HG03135 (cell line): ENCODE data around the gene PAGR1.
"Not testable (repeated sequence)": the region's sequence is repeated elsewhere in the genome, so short reads cannot be mapped to it uniquely, and the experiment has no call there.

Experiments used
- ATAC-seq: cut with Tn5 transposase; IDR thresholded peaks from one replicate; pipeline ENCODE4 v1.9.1; 2021; ENCODE audit warnings: mild to moderate bottlenecking, moderate library complexity; ENCODE audit not compliant: unreplicated experiment

PAGR1 gene

GRCh38 chr16:29815793-29816693 is at the start of gene PAGR1:
Gene PAGR1, plus strand, starts transcription at chr16:29816152. Its CDS starts 374 bp downstream, at chr16:29816526.
- peak; percentile 56 for ATAC-seq

- ATAC-seq: no peak
Measured at GRCh38 chr16:29766571-29766970, 49.4 kb upstream of the PAGR1 start.

GRCh38 chr16:29767062-29767461 is 48.9 kb upstream of the PAGR1 start:
- ATAC-seq: no peak

- no peak for ATAC-seq
Measured at GRCh38 chr16:29769507-29769906, 46.4 kb upstream of the PAGR1 start.

- ATAC-seq: no peak
Measured at GRCh38 chr16:29770250-29770929, 45.6 kb upstream of the PAGR1 start.

- not testable (repeated sequence) for ATAC-seq
Measured at GRCh38 chr16:29772330-29772729, 43.6 kb upstream of the PAGR1 start.

- no peak for ATAC-seq
Measured at GRCh38 chr16:29774730-29775129, 41.2 kb upstream of the PAGR1 start.

- no peak for ATAC-seq
Measured at GRCh38 chr16:29775742-29776408, 40.1 kb upstream of the PAGR1 start.

- ATAC-seq: no peak
Measured at GRCh38 chr16:29777576-29778350, 38.2 kb upstream of the PAGR1 start, which contains the start of gene ZG16. Gene ZG16, plus strand, starts transcription at chr16:29778256. Its CDS starts 1,011 bp downstream, at chr16:29779267.

- no peak for ATAC-seq
Measured at GRCh38 chr16:29779474-29779873, 36.5 kb upstream of the PAGR1 start.

GRCh38 chr16:29783094-29783953 is 32.6 kb upstream of the PAGR1 start:
- ATAC-seq: not testable (repeated sequence)

GRCh38 chr16:29784157-29784556 is 31.8 kb upstream of the PAGR1 start:
- ATAC-seq: no peak

- ATAC-seq: no peak
Measured at GRCh38 chr16:29784901-29785500, 31.0 kb upstream of the PAGR1 start.

- not testable (repeated sequence) for ATAC-seq
Measured at GRCh38 chr16:29787155-29787554, 28.8 kb upstream of the PAGR1 start.

- no peak for ATAC-seq
Measured at GRCh38 chr16:29789775-29790182, 26.2 kb upstream of the PAGR1 start.

- ATAC-seq: peak; percentile 90
Measured at GRCh38 chr16:29790183-29790948, 25.6 kb upstream of the PAGR1 start, which contains the start of gene KIF22. Gene KIF22, plus strand, starts transcription at chr16:29790751. Its CDS starts 9 bp downstream, at chr16:29790760.

GRCh38 chr16:29790949-29791844 is 24.8 kb upstream of the PAGR1 start:
- ATAC-seq: no peak
